ENCODE data around the gene TAF12. TPM values are rescaled to one million over a fixed set of nuclear protein-coding genes. Genes with fewer than 3 reads are reported as not detected.
"Not testable (repeated sequence)": the region's sequence is repeated elsewhere in the genome, so short reads cannot be mapped to it uniquely, and the experiment has no call there.

TAF12 gene
- total and polyA plus RNA-seq, 2 donors = 40.8 to 49.5 TPM

DNA sequence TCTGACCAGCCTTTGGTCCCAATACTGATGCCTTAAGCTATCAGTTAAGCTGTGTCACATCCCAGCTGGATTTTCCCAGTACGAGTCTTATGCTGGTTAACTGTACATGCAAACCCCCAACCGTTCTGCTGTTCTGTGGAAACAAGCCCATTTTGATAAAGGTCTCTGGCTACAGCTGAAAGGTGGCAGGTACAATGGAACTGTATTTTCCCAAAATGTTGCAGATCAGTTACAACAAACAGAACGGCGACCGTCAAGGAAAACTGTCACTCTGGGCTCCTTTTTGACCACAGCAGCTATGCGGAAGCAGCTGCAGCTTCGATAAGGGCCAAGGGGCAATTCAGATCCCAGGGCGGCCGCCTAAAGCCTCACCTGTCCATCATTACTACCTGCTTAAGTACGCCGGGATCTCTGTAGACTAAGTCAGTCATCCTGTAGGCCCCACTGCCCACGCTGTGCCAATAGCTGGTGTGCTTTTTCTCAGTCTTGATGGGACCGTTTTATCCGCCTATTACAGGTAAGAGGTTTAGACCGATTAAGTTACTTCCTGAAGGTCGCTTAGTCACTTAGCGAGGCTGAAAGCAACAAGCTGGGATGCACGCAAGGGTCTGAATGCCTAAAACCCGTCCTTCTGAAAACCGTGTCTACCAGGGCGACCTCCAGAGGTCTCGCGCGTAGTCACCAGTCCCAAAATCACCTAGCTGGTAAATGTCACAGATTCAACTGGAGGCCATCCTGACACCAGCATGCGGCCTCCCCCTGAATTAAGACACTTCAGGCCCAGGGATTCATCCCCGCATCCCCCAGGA lies 61.9 kb downstream of the TAF12 start:
- Histone ChIP-seq H3K9me3 (ENCODE audit: control insufficient read depth in 2 of 2, insufficient read depth in 1 of 2, low read length in 1 of 2) (no peaks in the 10 kb centered on the region), H3K4me3 (ENCODE audit: low read length in 2 of 2) (peak overlapping the region; percentile 72 to 92), H3K27me3 (ENCODE audit: control insufficient read depth in 2 of 2, insufficient read depth in 1 of 2, low read length in 1 of 2) (peaks cover 0 to 8% of the 10 kb centered on the region in 2 donors), H3K4me1 (ENCODE audit: control insufficient read depth in 2 of 2, insufficient read depth in 2 of 2, low read length in 2 of 2) (peaks cover 5 to 23% of the 10 kb centered on the region in 2 donors), H3K27ac (ENCODE audit: low read depth in 1 of 2, low read length in 1 of 2) (peak overlapping the region; percentile 83 to 89), H3K36me3 (ENCODE audit: control insufficient read depth in 2 of 2, insufficient read depth in 2 of 2, low read length in 1 of 2) (peaks cover 20 to 40% of the 10 kb centered on the region in 2 donors)
- WGBS = under 1% methylated on average over 26 of the region's 26 CpGs
- DNase-seq (ENCODE audit: low read depth in 6 of 9, low spot score in 9 of 9) = peak in 8 of 9 donors; percentile 44 to 78 (median 58)

DNA sequence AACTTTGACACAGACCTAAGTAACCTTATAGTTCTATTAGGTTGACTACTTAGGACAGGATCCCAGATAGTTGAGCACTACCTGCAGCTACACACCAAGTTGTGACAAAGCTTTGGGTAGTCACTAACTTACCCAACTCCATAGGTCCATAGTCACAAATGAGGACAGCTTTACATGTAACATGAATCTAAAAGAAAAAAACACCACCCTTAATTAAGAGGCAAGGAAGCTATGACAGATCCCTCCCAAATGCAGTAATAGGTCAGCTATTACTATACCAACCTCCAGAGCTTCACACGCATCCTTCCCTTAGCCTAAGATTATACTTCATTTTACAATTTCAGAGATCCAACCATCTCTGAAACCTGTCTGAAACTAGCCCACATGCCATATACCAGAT lies 63.5 kb downstream of the TAF12 start:
- 95% methylated on average over 1 of the region's 1 CpG for WGBS
- DNase-seq (ENCODE audit: low read depth in 6 of 9, low spot score in 9 of 9) = no peak
- Histone ChIP-seq H3K9me3 (ENCODE audit: control insufficient read depth in 2 of 2, insufficient read depth in 1 of 2, low read length in 1 of 2) (no peaks in the 10 kb centered on the region), H3K4me3 (ENCODE audit: low read length in 2 of 2) (no peak overlapping the region), H3K27ac (ENCODE audit: low read depth in 1 of 2, low read length in 1 of 2) (no peak overlapping the region), H3K27me3 (ENCODE audit: control insufficient read depth in 2 of 2, insufficient read depth in 1 of 2, low read length in 1 of 2) (peaks cover 0 to 8% of the 10 kb centered on the region in 2 donors), H3K4me1 (ENCODE audit: control insufficient read depth in 2 of 2, insufficient read depth in 2 of 2, low read length in 2 of 2) (peaks cover 5 to 23% of the 10 kb centered on the region in 2 donors), H3K36me3 (ENCODE audit: control insufficient read depth in 2 of 2, insufficient read depth in 2 of 2, low read length in 1 of 2) (peaks cover 23 to 43% of the 10 kb centered on the region in 2 donors)

DNA sequence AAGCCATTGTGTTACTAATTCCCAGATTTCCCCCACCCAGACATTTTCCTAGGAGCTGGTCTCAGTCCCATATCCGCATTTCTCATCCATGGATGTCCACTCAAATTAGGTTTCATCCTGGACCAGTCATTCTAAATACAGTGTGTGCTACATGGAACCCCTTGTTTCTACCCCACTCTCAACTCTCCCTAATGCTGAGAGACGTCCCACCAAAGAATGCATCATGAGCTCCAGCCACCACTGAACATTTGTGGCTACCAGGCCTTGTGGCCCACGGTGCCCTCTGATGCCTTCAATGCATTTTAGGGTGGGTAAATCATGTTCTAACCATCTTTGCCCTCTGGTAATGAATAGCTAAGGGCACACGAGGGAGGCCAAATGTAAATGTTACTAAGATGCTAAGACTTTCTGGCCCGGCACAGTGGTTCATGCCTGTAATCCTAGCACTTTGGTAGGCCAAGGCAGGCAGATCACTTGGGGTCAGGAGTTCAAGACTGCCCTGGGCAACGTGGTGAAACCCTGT lies 64.1 kb downstream of the TAF12 start:
- Histone ChIP-seq H3K27me3 (ENCODE audit: control insufficient read depth in 2 of 2, insufficient read depth in 1 of 2, low read length in 1 of 2) (peaks cover 0 to 8% of the 10 kb centered on the region in 2 donors), H3K36me3 (ENCODE audit: control insufficient read depth in 2 of 2, insufficient read depth in 2 of 2, low read length in 1 of 2) (peaks cover 27 to 45% of the 10 kb centered on the region in 2 donors), H3K9me3 (ENCODE audit: control insufficient read depth in 2 of 2, insufficient read depth in 1 of 2, low read length in 1 of 2) (no peaks in the 10 kb centered on the region), H3K4me3 (ENCODE audit: low read length in 2 of 2) (no peak overlapping the region), H3K27ac (ENCODE audit: low read depth in 1 of 2, low read length in 1 of 2) (no peak overlapping the region), H3K4me1 (ENCODE audit: control insufficient read depth in 2 of 2, insufficient read depth in 2 of 2, low read length in 2 of 2) (peaks cover 5 to 23% of the 10 kb centered on the region in 2 donors)
- WGBS = 94% methylated on average over 6 of the region's 6 CpGs
- DNase-seq (ENCODE audit: low read depth in 6 of 9, low spot score in 9 of 9) = no peak

DNA sequence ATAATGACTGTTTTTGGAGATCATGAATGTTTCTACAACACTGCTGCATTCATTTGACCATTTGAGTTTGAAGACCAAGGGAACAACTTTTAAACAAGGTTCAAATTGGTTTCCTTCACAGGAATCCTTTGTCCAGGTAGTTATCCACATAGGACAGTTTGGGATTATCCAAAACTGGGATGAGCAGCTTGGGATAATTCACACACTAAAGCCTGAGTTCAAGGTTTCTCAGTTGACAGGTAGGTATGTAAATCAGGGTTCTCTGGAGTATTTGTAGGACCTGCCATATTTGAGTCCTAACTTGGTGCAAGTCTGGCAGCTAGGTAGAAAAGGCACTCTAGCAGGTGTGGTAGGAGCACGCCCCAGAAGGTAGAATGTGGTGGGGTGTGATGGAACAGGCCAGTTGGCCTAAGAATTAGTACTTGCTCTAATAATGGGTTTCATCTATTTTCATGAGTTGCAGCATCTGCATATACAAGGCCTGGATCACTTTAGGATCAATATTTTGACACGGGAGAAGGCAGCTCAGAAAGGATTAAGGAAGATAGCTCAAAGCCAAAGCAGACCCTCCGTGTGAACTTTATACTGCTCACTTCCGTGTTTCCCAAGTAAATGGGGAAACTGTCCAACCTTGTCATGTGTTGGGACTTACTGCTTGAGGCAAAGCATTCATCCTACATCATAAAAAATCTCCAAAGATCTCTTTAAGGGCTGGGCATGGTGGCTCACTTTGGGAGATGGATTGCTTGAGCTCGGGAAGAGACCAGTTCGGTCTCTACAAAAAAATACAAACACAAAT lies 64.9 kb downstream of the TAF12 start:
- peaks cover 5 to 21% of the 10 kb centered on the region in 2 donors for H3K4me1 ChIP-seq (ENCODE audit: control insufficient read depth in 2 of 2, insufficient read depth in 2 of 2, low read length in 2 of 2)
- H3K27ac ChIP-seq (ENCODE audit: low read depth in 1 of 2, low read length in 1 of 2) = no peak overlapping the region
- H3K36me3 ChIP-seq (ENCODE audit: control insufficient read depth in 2 of 2, insufficient read depth in 2 of 2, low read length in 1 of 2) = peaks cover 35 to 53% of the 10 kb centered on the region in 2 donors
- DNase-seq (ENCODE audit: low read depth in 6 of 9, low spot score in 9 of 9) = no peak
- no peak overlapping the region for H3K4me3 ChIP-seq (ENCODE audit: low read length in 2 of 2)
- H3K9me3 ChIP-seq (ENCODE audit: control insufficient read depth in 2 of 2, insufficient read depth in 1 of 2, low read length in 1 of 2) = no peaks in the 10 kb centered on the region
- WGBS = 98% methylated on average over 6 of the region's 6 CpGs
- H3K27me3 ChIP-seq (ENCODE audit: control insufficient read depth in 2 of 2, insufficient read depth in 1 of 2, low read length in 1 of 2) = peaks cover 0 to 7% of the 10 kb centered on the region in 2 donors

DNA sequence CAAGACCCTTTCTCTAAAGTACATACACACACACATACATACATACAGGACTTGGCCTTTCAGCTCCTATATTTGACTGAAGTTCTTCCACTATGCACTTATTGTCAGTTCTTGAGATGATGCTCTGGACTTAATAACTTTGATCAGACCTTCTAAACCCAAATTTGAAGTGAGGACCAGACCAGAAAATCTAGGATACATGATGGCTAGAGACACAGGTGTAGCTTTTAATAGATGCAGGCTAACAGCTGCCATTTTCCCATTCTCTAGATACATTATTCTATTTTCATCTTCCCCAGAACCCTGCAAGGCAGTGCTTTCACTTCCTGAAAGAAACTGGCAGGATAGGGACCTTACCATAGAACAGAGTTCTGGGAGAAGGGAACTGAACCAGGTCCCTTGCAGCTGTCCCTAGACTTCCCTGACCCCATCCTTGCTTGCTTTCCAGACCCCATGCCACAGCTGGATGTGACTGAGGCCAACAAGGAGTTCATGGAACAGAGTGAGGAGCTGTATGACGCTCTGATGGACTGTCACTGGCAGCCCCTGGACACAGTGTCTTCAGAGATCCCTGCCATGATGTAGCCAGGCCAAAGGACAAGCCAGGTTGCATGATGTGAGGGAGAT lies 65.7 kb downstream of the TAF12 start:
- DNase-seq (ENCODE audit: low read depth in 6 of 9, low spot score in 9 of 9) = no peak
- peaks cover 5 to 14% of the 10 kb centered on the region in 2 donors for H3K4me1 ChIP-seq (ENCODE audit: control insufficient read depth in 2 of 2, insufficient read depth in 2 of 2, low read length in 2 of 2)
- WGBS = 96% methylated on average over 1 of the region's 1 CpG

DNA sequence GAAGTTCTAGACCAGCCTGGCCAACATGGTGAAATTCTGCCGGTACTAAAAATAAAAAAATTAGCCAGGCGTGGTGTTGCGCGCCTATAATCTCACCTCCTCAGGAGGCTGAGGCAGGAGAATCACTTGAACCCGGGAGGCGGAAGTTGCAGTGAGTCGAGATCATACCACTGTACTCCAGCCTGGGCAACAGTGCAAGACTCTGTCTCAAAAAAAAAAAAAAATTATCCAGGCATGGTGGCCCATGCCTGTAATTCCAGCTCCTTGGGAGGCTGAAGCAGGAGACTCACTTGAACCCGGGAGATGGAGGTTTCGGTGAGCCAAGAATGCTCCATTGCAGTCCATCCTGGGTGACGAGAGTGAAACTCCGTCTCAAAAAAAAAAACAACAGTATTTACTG lies 69.3 kb downstream of the TAF12 start:
- no peaks in the 10 kb centered on the region for H3K27me3 ChIP-seq (ENCODE audit: control insufficient read depth in 2 of 2, insufficient read depth in 1 of 2, low read length in 1 of 2)
- WGBS = 98% methylated on average over 11 of the region's 11 CpGs
- no peak overlapping the region for H3K27ac ChIP-seq (ENCODE audit: low read depth in 1 of 2, low read length in 1 of 2)
- H3K4me3 ChIP-seq (ENCODE audit: low read length in 2 of 2) = no peak overlapping the region
- H3K36me3 ChIP-seq (ENCODE audit: control insufficient read depth in 2 of 2, insufficient read depth in 2 of 2, low read length in 1 of 2) = peaks cover 57 to 62% of the 10 kb centered on the region in 2 donors
- no peaks in the 10 kb centered on the region for H3K9me3 ChIP-seq (ENCODE audit: control insufficient read depth in 2 of 2, insufficient read depth in 1 of 2, low read length in 1 of 2)
- no peak for DNase-seq (ENCODE audit: low read depth in 6 of 9, low spot score in 9 of 9)
- H3K4me1 ChIP-seq (ENCODE audit: control insufficient read depth in 2 of 2, insufficient read depth in 2 of 2, low read length in 2 of 2) = no peaks in the 10 kb centered on the region

More for the DNA sequence above, 65.7 kb downstream of the TAF12 start:
- H3K4me3 ChIP-seq (ENCODE audit: low read length in 2 of 2) = no peak overlapping the region
- H3K27ac ChIP-seq (ENCODE audit: low read depth in 1 of 2, low read length in 1 of 2) = no peak overlapping the region
- H3K36me3 ChIP-seq (ENCODE audit: control insufficient read depth in 2 of 2, insufficient read depth in 2 of 2, low read length in 1 of 2) = peaks cover 37 to 57% of the 10 kb centered on the region in 2 donors
- no peaks in the 10 kb centered on the region for H3K9me3 ChIP-seq (ENCODE audit: control insufficient read depth in 2 of 2, insufficient read depth in 1 of 2, low read length in 1 of 2)
- no peaks in the 10 kb centered on the region for H3K27me3 ChIP-seq (ENCODE audit: control insufficient read depth in 2 of 2, insufficient read depth in 1 of 2, low read length in 1 of 2)

DNA sequence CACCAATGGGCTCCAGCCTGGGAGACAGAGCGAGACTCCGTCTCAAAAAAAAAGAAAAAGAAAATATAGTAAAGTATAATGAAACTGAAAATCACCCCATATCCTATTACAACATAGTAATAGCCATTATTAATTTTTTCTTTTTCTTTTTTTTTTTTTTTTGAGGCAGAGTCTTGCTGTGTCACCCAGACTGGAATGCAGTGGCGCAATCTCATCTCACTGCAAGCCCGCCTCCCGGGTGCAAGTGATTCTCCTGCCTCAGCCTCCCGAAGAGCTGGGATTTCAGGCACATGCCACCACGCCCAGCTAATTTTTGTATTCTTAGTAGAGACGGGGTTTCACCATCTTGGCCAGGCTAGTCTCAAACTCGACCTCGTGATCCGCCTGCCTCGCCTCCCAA lies 70.0 kb downstream of the TAF12 start:
- 93% methylated on average over 12 of the region's 12 CpGs for WGBS
- not testable (repeated sequence) for H3K4me3 ChIP-seq (ENCODE audit: low read length in 2 of 2); H3K4me1 ChIP-seq (ENCODE audit: control insufficient read depth in 2 of 2, insufficient read depth in 2 of 2, low read length in 2 of 2); DNase-seq (ENCODE audit: low read depth in 6 of 9, low spot score in 9 of 9); H3K27me3 ChIP-seq (ENCODE audit: control insufficient read depth in 2 of 2, insufficient read depth in 1 of 2, low read length in 1 of 2); H3K9me3 ChIP-seq (ENCODE audit: control insufficient read depth in 2 of 2, insufficient read depth in 1 of 2, low read length in 1 of 2); H3K27ac ChIP-seq (ENCODE audit: low read depth in 1 of 2, low read length in 1 of 2)
- H3K36me3 ChIP-seq (ENCODE audit: control insufficient read depth in 2 of 2, insufficient read depth in 2 of 2, low read length in 1 of 2) = peaks cover 60 to 62% of the 10 kb centered on the region in 2 donors

DNA sequence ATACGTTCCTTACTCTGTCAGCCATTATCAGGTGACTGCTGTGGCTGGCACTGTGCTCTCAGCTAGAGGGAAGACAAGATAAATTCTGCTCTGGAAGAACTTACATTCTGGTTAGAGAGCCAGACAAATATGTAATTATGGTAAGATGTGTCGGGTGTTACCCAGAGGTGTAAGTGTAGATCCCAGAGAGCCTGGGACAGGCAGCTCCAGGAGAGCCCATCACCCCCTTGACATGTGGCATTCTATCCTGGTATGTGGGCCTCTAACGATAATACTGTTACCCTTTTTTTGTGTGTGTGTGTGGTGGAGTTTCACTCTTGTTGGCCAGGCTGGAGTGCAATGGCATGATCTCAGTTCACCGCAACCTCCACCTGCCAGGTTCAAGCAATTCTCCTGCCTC lies 71.0 kb downstream of the TAF12 start:
- no peaks in the 10 kb centered on the region for H3K27me3 ChIP-seq (ENCODE audit: control insufficient read depth in 2 of 2, insufficient read depth in 1 of 2, low read length in 1 of 2)
- H3K27ac ChIP-seq (ENCODE audit: low read depth in 1 of 2, low read length in 1 of 2) = no peak overlapping the region
- 98% methylated on average over 4 of the region's 4 CpGs for WGBS
- H3K36me3 ChIP-seq (ENCODE audit: control insufficient read depth in 2 of 2, insufficient read depth in 2 of 2, low read length in 1 of 2) = peaks cover 60 to 61% of the 10 kb centered on the region in 2 donors
- no peaks in the 10 kb centered on the region for H3K9me3 ChIP-seq (ENCODE audit: control insufficient read depth in 2 of 2, insufficient read depth in 1 of 2, low read length in 1 of 2)
- no peaks in the 10 kb centered on the region for H3K4me1 ChIP-seq (ENCODE audit: control insufficient read depth in 2 of 2, insufficient read depth in 2 of 2, low read length in 2 of 2)
- DNase-seq (ENCODE audit: low read depth in 6 of 9, low spot score in 9 of 9) = no peak
- H3K4me3 ChIP-seq (ENCODE audit: low read length in 2 of 2) = no peak overlapping the region
